Thoracic aorta (tissue), 2 donors: ENCODE data around the gene DDIT4. TPM values are rescaled to one million over a fixed set of nuclear protein-coding genes. Genes with fewer than 3 reads are reported as not detected.

Source experiments
- total RNA-seq, 2 donors: library from RNA; depleted of rRNA; stranded (reverse); fragments of >200 nt; gene quantifications; one replicate each; pipeline versions ENCODE4 v1.1.0 to v1.2.3, GENCODE V29; 2016

DDIT4 gene
- total RNA-seq, 2 donors from 2014 or later = 163 to 374 TPM

Other genes with a start within 250 kb of the DDIT4 start
- gene SPOCK2, start 185.4 kb upstream of the DDIT4 start, total RNA-seq = 10 to 100 TPM in 1 of 2 donors, 1 to 10 TPM in 1; 3.5 to 13.8 TPM
- gene ANAPC16, start 57.9 kb upstream of the DDIT4 start, total RNA-seq = 10 to 100 TPM; 44.0 to 46.7 TPM
- 10 to 100 TPM; 15.2 to 30.3 TPM for gene ASCC1, start 57.6 kb upstream of the DDIT4 start, total RNA-seq
- 10 to 100 TPM; 33.3 to 39.5 TPM for gene DNAJB12, start 81.0 kb downstream of the DDIT4 start, total RNA-seq